Liver (tissue), 9 donors: ENCODE data around the gene NKX3-2. TPM values are rescaled to one million over a fixed set of nuclear protein-coding genes. Genes with fewer than 3 reads are reported as not detected.

Source experiments
- DNase-seq: peaks from one replicate; pipeline ENCODE4 v3.0.0-alpha.2; 2017; ENCODE audit warnings: low spot score
- H3K27ac ChIP-seq, 2 donors: one replicate each; pipeline ENCODE4 v1.7.0; 2013; ENCODE audit warnings: inconsistent platforms in 2 of 2, low read length in 2 of 2, control low read depth in 1 of 2, low read depth in 1 of 2, mild to moderate bottlenecking in 1 of 2
- H3K27me3 ChIP-seq, 4 donors: one replicate each; pipeline versions ENCODE4 v1.6.1 to v1.7.0; 2013; ENCODE audit warnings: low read length in 3 of 4, inconsistent platforms in 1 of 4, mild to moderate bottlenecking in 1 of 4, moderate library complexity in 1 of 4; ENCODE audit not compliant: control insufficient read depth in 4 of 4, insufficient read depth in 4 of 4
- H3K36me3 ChIP-seq, 4 donors: one replicate each; pipeline versions ENCODE4 v1.6.1 to v1.7.0; 2013; ENCODE audit warnings: low read length in 3 of 4, mild to moderate bottlenecking in 3 of 4, low read depth in 1 of 4, moderate library complexity in 1 of 4; ENCODE audit not compliant: control insufficient read depth in 4 of 4, insufficient read depth in 3 of 4
- H3K4me1 ChIP-seq, 4 donors: one replicate each; pipeline versions ENCODE4 v1.6.1 to v1.7.0; 2013; ENCODE audit warnings: low read length in 3 of 4, mild to moderate bottlenecking in 3 of 4, moderate library complexity in 1 of 4; ENCODE audit not compliant: control insufficient read depth in 4 of 4, insufficient read depth in 4 of 4
- H3K4me3 ChIP-seq, 3 donors: one replicate each; pipeline versions ENCODE4 v1.6.1 to v1.7.0; 2013; ENCODE audit warnings: low read length in 3 of 3, control low read depth in 1 of 3, low read depth in 1 of 3, mild to moderate bottlenecking in 1 of 3
- H3K9ac ChIP-seq, 2 donors: one replicate each; pipeline ENCODE4 v1.7.0; 2013; ENCODE audit warnings: low read length in 2 of 2, mild to moderate bottlenecking in 2 of 2, moderate library complexity in 2 of 2, control low read depth in 1 of 2, low read depth in 1 of 2
- H3K9me3 ChIP-seq, 4 donors: one replicate each; pipeline versions ENCODE4 v1.6.1 to v1.7.0; 2013; ENCODE audit warnings: low read length in 3 of 4; ENCODE audit not compliant: control insufficient read depth in 4 of 4
- EGR1 ChIP-seq, 2 donors: IDR thresholded peaks; 2 replicates each; pipeline ENCODE4 v1.6.1; 2016 to 2018; ENCODE audit warnings: antibody characterized with exemption in 2 of 2, low read depth in 2 of 2
- HNF4A ChIP-seq, 2 donors: conservative IDR thresholded peaks; 2 replicates each; pipeline ENCODE4 v1.6.1; 2016; ENCODE audit warnings: antibody characterized with exemption in 2 of 2, mild to moderate bottlenecking in 2 of 2
- JUND ChIP-seq, 2 donors: IDR thresholded peaks; 2 replicates each; pipeline ENCODE4 v1.6.1; 2016; ENCODE audit warnings: antibody characterized with exemption in 2 of 2
- MAX ChIP-seq: IDR thresholded peaks from 2 replicates; pipeline ENCODE4 v1.6.1; 2016; ENCODE audit warnings: antibody characterized with exemption
- NR2F2 ChIP-seq: IDR thresholded peaks from 2 replicates; pipeline ENCODE4 v1.6.1; 2016; ENCODE audit warnings: antibody characterized with exemption
- RAD21 ChIP-seq, 2 donors: IDR thresholded peaks; 2 replicates each; pipeline ENCODE4 v1.6.1; 2016; ENCODE audit warnings: antibody characterized with exemption in 2 of 2, mild to moderate bottlenecking in 2 of 2
- SP1 ChIP-seq: IDR thresholded peaks from 2 replicates; pipeline ENCODE4 v1.6.1; 2018; ENCODE audit warnings: antibody characterized with exemption, mild to moderate bottlenecking
- YY1 ChIP-seq: IDR thresholded peaks from 2 replicates; pipeline ENCODE4 v1.6.1; 2016; ENCODE audit warnings: antibody characterized with exemption, mild to moderate bottlenecking
- WGBS: extraction: QIAGEN DNeasy Blood & Tissue Kit; methylation state at CpG from one replicate; pipeline ENCODE4 v1.1.7; 2013; 5-methylcytosine and 5-hydroxymethylcytosine counted together
- polyA plus RNA-seq, 2 donors: library from polyadenylated mRNA; stranded (reverse) in 1 of 2; unstranded in 1 of 2; fragments of 200-250 nt in 1 of 2; fragments of >200 nt in 1 of 2; fragmentation: Nextera tagmentation in 1 of 2; extraction: Ambion mirVana in 1 of 2; gene quantifications; one replicate each; pipeline versions ENCODE4 v1.2.1 to v1.2.3, GENCODE V29; 2013 to 2015
- total RNA-seq, 2 donors: library from RNA; depleted of rRNA; stranded (reverse); fragments of >200 nt; gene quantifications; one replicate each; pipeline ENCODE4 v1.2.3, GENCODE V29; 2014
- TF ChIP-seq, protein P1 (sequence below): fragments of 150-350 bp; IDR thresholded peaks from 2 replicates; pipeline ENCODE4 v1.5.1; 2017; ENCODE audit warnings: improper control_type of control experiment, low read depth, low read length; ENCODE audit not compliant: missing input control
- donor health status: healthy.
- donor health status: healthy.
- donor health status: healthy.
- donor health status: healthy.
- donor health status: healthy.

Gene NKX3-2
- total and polyA plus RNA-seq, 4 donors = not detected

- peak overlapping the region in 1 of 3 donors; percentile 31 for H3K4me3 ChIP-seq
- peaks cover 7 to 34% (median 27%) of the 10 kb centered on the region in 4 donors for H3K27me3 ChIP-seq
- H3K27ac ChIP-seq = no peak overlapping the region
- WGBS = 34% methylated on average over 27 of the region's 27 CpGs
- TF ChIP-seq MAX = no peak
- TF ChIP-seq SP1 = no peak
- H3K9me3 ChIP-seq = peaks cover 0 to 6% (median under 1%) of the 10 kb centered on the region in 4 donors
- DNase-seq = no peak
- H3K9ac ChIP-seq = no peak overlapping the region
- peaks cover 29 to 65% (median 36%) of the 10 kb centered on the region in 4 donors for H3K4me1 ChIP-seq
- no peaks in the 10 kb centered on the region for H3K36me3 ChIP-seq
These were observed 1.7 kb downstream of the NKX3-2 start for GRCh38 chr4:13542577-13543031.

GRCh38 chr4:13541720-13542576 is 2.4 kb downstream of the NKX3-2 start:
- DNase-seq = no peak

GRCh38 chr4:13541176-13541604 is 3.1 kb downstream of the NKX3-2 start:
- H3K27me3 ChIP-seq = peaks cover 9 to 36% (median 20%) of the 10 kb centered on the region in 4 donors
- no peak overlapping the region for H3K4me3 ChIP-seq
- H3K4me1 ChIP-seq = peaks cover 22 to 58% (median 31%) of the 10 kb centered on the region in 4 donors
- H3K9me3 ChIP-seq = peaks cover 0 to 6% (median 0%) of the 10 kb centered on the region in 4 donors
- WGBS = 43% methylated on average over 10 of the region's 10 CpGs
- no peaks in the 10 kb centered on the region for H3K36me3 ChIP-seq
- H3K9ac ChIP-seq = no peak overlapping the region
- no peak overlapping the region for H3K27ac ChIP-seq
- no peak for TF ChIP-seq NR2F2
- no peak for TF ChIP-seq HNF4A (conservative IDR thresholded peaks at IDR 0.05)
- no peak for TF ChIP-seq YY1
- no peak for TF ChIP-seq EGR1 (IDR thresholded peaks at IDR 0.05; ENCODE audit: low read depth in 2 of 2)
- no peak for DNase-seq

More at GRCh38 chr4:13541720-13542576, 2.4 kb downstream of the NKX3-2 start:
- whole genome bisulfite sequencing = 7% methylated on average over 79 of the region's 79 CpGs
- TF ChIP-seq, protein P1, sequence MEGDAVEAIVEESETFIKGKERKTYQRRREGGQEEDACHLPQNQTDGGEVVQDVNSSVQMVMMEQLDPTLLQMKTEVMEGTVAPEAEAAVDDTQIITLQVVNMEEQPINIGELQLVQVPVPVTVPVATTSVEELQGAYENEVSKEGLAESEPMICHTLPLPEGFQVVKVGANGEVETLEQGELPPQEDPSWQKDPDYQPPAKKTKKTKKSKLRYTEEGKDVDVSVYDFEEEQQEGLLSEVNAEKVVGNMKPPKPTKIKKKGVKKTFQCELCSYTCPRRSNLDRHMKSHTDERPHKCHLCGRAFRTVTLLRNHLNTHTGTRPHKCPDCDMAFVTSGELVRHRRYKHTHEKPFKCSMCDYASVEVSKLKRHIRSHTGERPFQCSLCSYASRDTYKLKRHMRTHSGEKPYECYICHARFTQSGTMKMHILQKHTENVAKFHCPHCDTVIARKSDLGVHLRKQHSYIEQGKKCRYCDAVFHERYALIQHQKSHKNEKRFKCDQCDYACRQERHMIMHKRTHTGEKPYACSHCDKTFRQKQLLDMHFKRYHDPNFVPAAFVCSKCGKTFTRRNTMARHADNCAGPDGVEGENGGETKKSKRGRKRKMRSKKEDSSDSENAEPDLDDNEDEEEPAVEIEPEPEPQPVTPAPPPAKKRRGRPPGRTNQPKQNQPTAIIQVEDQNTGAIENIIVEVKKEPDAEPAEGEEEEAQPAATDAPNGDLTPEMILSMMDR = peak; percentile 24
- peak; percentile 56 to 70 for TF ChIP-seq RAD21 (IDR thresholded peaks at IDR 0.05)
- TF ChIP-seq NR2F2 = no peak
- TF ChIP-seq SP1 = no peak
- TF ChIP-seq JUND (IDR thresholded peaks at IDR 0.05) = no peak
- H3K27ac ChIP-seq = no peak overlapping the region
- H3K27me3 ChIP-seq = peaks cover 9 to 33% (median 25%) of the 10 kb centered on the region in 4 donors
- peaks cover 0 to 6% (median under 1%) of the 10 kb centered on the region in 4 donors for H3K9me3 ChIP-seq
- peaks cover 23 to 58% (median 32%) of the 10 kb centered on the region in 4 donors for H3K4me1 ChIP-seq
- H3K4me3 ChIP-seq = peak overlapping the region in 2 of 3 donors; percentile 19 to 31
- H3K36me3 ChIP-seq = no peaks in the 10 kb centered on the region
- no peak overlapping the region for H3K9ac ChIP-seq
